GM23338 (cell line): ENCODE data around the gene CCDC138.
"Not testable (repeated sequence)": the region's sequence is repeated elsewhere in the genome, so short reads cannot be mapped to it uniquely, and the experiment has no call there.

Experiments used
- CTCF ChIP-seq, 2 experiments: fragments of 200-600 bp in 1 of 2; sonication (generic) in 1 of 2; conservative IDR thresholded peaks; 2 replicates each; pipeline versions ENCODE4 v1.5.1 to v1.6.1; 2016 to 2017; ENCODE audit warnings: antibody characterized with exemption in 2 of 2, low read depth in 2 of 2, mild to moderate bottlenecking in 2 of 2, moderate library complexity in 1 of 2
- ETS1 ChIP-seq: IDR thresholded peaks from 2 replicates; pipeline ENCODE4 v1.6.1; 2016; ENCODE audit warnings: antibody characterized with exemption
- EZH2 ChIP-seq: fragments of 200-600 bp; sonication (generic); IDR thresholded peaks from one replicate; pipeline ENCODE4 v1.8.0; 2017; ENCODE audit warnings: antibody characterized with exemption, mild to moderate bottlenecking, low read depth; ENCODE audit not compliant: unreplicated experiment
- EZH2phosphoT487 ChIP-seq: fragments of 200-600 bp; sonication (generic); IDR thresholded peaks from one replicate; pipeline ENCODE4 v1.8.1; 2018; ENCODE audit warnings: antibody characterized with exemption; ENCODE audit not compliant: unreplicated experiment
- JUNB ChIP-seq: IDR thresholded peaks from one replicate; pipeline ENCODE4 v1.6.1; 2016; ENCODE audit warnings: antibody characterized with exemption; ENCODE audit not compliant: unreplicated experiment
- POLR2AphosphoS5 ChIP-seq: IDR thresholded peaks from 2 replicates; pipeline ENCODE4 v1.6.1; 2016; ENCODE audit warnings: antibody characterized with exemption, low read depth
- TF ChIP-seq, protein P1 (sequence below): IDR thresholded peaks from one replicate; pipeline ENCODE4 v1.6.1; 2018; ENCODE audit warnings: antibody characterized with exemption; ENCODE audit not compliant: unreplicated experiment

GRCh38 chr2:108766671-108767070 lies 19.9 kb upstream of the CCDC138 start:
- not testable (repeated sequence) for TF ChIP-seq POLR2AphosphoS5; CTCF (conservative IDR thresholded peaks at IDR 0.05; ENCODE audit: low read depth in 2 of 2); EZH2phosphoT487; JUNB; EZH2; ETS1
- TF ChIP-seq, protein P1, sequence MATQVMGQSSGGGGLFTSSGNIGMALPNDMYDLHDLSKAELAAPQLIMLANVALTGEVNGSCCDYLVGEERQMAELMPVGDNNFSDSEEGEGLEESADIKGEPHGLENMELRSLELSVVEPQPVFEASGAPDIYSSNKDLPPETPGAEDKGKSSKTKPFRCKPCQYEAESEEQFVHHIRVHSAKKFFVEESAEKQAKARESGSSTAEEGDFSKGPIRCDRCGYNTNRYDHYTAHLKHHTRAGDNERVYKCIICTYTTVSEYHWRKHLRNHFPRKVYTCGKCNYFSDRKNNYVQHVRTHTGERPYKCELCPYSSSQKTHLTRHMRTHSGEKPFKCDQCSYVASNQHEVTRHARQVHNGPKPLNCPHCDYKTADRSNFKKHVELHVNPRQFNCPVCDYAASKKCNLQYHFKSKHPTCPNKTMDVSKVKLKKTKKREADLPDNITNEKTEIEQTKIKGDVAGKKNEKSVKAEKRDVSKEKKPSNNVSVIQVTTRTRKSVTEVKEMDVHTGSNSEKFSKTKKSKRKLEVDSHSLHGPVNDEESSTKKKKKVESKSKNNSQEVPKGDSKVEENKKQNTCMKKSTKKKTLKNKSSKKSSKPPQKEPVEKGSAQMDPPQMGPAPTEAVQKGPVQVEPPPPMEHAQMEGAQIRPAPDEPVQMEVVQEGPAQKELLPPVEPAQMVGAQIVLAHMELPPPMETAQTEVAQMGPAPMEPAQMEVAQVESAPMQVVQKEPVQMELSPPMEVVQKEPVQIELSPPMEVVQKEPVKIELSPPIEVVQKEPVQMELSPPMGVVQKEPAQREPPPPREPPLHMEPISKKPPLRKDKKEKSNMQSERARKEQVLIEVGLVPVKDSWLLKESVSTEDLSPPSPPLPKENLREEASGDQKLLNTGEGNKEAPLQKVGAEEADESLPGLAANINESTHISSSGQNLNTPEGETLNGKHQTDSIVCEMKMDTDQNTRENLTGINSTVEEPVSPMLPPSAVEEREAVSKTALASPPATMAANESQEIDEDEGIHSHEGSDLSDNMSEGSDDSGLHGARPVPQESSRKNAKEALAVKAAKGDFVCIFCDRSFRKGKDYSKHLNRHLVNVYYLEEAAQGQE: not testable (repeated sequence)
